ENCODE results near the gene CNN3. TPM values are rescaled to one million over a fixed set of nuclear protein-coding genes. Genes with fewer than 3 reads are reported as not detected.
A peak's percentile ranks its signal among the peaks of the same experiment; 100 is the strongest.

Gene CNN3
- total and polyA plus RNA-seq, 3 donors from 2014 or later, result 45.9 to 114 (median 61.4) TPM

DNA sequence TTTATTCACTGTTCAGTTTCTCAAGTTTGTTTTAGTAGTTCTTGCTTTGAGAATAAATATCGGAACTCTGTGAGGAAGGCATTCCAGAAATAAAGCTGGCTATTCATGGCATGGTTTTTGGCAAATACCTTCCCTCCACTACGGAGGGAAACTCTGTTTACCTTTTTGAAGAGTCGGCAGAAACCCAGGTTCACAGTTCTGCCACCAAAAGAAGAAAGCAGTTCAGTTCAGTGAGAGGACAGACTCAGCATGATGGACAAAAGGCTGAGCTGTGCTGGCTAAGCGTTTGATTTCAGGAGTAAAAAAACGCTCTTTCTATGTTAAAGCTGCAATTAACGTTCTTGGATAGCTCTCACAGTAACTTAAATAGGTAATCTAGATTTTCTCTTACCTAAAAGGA, 42.4 kb downstream of the CNN3 start:
- no peaks in the 10 kb centered on the region for H3K27me3 ChIP-seq

GRCh38 chr1:94884106-94884505, 42.8 kb downstream of the CNN3 start:
- H3K4me3 ChIP-seq, result no peak overlapping the region
- peak; percentile 29 for DNase-seq
- intact Hi-C loops (cut with DNase I; ENCODE audit: low total_unique reads), result no loop called here

More for the DNA sequence above, 42.4 kb downstream of the CNN3 start:
- no peak for DNase-seq
- Histone ChIP-seq H3K9me3 (no peaks in the 10 kb centered on the region), H3K4me1 (peaks cover 6% of the 10 kb centered on the region), H3K27ac (peak overlapping the region; percentile 19 to 75), H3K36me3 (ENCODE audit: low read depth, missing control alignments) (no peaks in the 10 kb centered on the region), H3K4me3 (no peak overlapping the region)
- WGBS, 2 donors, result 63 to 69% methylated on average over 6 of the region's 6 CpGs
- no peak for TF ChIP-seq POLR2A (IDR thresholded peaks at IDR 0.05)
- TF ChIP-seq, protein P1, sequence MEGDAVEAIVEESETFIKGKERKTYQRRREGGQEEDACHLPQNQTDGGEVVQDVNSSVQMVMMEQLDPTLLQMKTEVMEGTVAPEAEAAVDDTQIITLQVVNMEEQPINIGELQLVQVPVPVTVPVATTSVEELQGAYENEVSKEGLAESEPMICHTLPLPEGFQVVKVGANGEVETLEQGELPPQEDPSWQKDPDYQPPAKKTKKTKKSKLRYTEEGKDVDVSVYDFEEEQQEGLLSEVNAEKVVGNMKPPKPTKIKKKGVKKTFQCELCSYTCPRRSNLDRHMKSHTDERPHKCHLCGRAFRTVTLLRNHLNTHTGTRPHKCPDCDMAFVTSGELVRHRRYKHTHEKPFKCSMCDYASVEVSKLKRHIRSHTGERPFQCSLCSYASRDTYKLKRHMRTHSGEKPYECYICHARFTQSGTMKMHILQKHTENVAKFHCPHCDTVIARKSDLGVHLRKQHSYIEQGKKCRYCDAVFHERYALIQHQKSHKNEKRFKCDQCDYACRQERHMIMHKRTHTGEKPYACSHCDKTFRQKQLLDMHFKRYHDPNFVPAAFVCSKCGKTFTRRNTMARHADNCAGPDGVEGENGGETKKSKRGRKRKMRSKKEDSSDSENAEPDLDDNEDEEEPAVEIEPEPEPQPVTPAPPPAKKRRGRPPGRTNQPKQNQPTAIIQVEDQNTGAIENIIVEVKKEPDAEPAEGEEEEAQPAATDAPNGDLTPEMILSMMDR (IDR thresholded peaks at IDR 0.05), result no peak
- intact Hi-C loops (cut with DNase I; ENCODE audit: low total_unique reads), result no loop called here

DNA sequence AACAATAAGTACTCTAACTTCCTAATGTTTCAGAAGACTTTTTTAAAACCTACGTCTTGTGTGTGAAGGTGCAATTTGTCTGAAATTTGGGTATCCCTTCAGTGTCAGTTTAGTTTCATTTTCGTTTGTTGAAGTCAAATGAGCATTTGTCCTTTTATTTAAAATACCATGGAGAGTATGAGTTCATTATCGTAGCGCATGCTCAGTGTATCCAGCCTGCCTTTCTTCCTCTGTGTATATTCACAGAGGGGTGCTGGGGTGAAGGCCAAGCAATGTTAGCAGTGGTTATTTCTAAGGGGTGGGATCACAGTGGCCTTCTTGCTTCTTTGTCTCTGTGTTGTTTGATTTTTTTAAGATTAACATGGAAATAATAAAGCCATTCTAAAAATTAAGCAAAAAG, 43.2 kb downstream of the CNN3 start:
- Histone ChIP-seq H3K27ac (peak overlapping the region; percentile 19 to 75), H3K27me3 (no peaks in the 10 kb centered on the region), H3K36me3 (ENCODE audit: low read depth, missing control alignments) (no peaks in the 10 kb centered on the region), H3K4me1 (peaks cover 6% of the 10 kb centered on the region), H3K4me3 (no peak overlapping the region), H3K9me3 (no peaks in the 10 kb centered on the region)
- no peak for DNase-seq
- TF ChIP-seq POLR2A (IDR thresholded peaks at IDR 0.05), result no peak
- TF ChIP-seq, protein P1 (IDR thresholded peaks at IDR 0.05), result no peak
- intact Hi-C loops (cut with DNase I; ENCODE audit: low total_unique reads), result no loop called here
- WGBS, 2 donors, result 31 to 37% methylated on average over 4 of the region's 4 CpGs

More at GRCh38 chr1:94884106-94884505, 42.8 kb downstream of the CNN3 start:
- no peaks in the 10 kb centered on the region for H3K36me3 ChIP-seq (ENCODE audit: low read depth, missing control alignments)
- no peaks in the 10 kb centered on the region for H3K27me3 ChIP-seq
- no peaks in the 10 kb centered on the region for H3K9me3 ChIP-seq
- TF ChIP-seq POLR2A (IDR thresholded peaks at IDR 0.05), result no peak
- TF ChIP-seq, protein P1 (IDR thresholded peaks at IDR 0.05), result no peak
- peaks cover 6% of the 10 kb centered on the region for H3K4me1 ChIP-seq
- WGBS, 2 donors, result 32 to 44% methylated on average over 6 of the region's 6 CpGs
- peak overlapping the region; percentile 19 to 75 for H3K27ac ChIP-seq

GRCh38 chr1:94878329-94878728, 48.6 kb downstream of the CNN3 start:
- Histone ChIP-seq H3K36me3 (ENCODE audit: low read depth, missing control alignments) (no peaks in the 10 kb centered on the region), H3K9me3 (no peaks in the 10 kb centered on the region), H3K4me1 (peaks cover 7% of the 10 kb centered on the region), H3K27ac (no peak overlapping the region), H3K4me3 (no peak overlapping the region), H3K27me3 (no peaks in the 10 kb centered on the region)
- TF ChIP-seq, protein P1 (IDR thresholded peaks at IDR 0.05), result no peak
- TF ChIP-seq POLR2A (IDR thresholded peaks at IDR 0.05), result no peak
- no peak for DNase-seq
- intact Hi-C loops (cut with DNase I; ENCODE audit: low total_unique reads), result no loop called here
- WGBS, 2 donors, result 84 to 90% methylated on average over 5 of the region's 5 CpGs

GRCh38 chr1:94876362-94876761, 50.5 kb downstream of the CNN3 start:
- DNase-seq, result no peak
- Histone ChIP-seq H3K36me3 (ENCODE audit: low read depth, missing control alignments) (no peaks in the 10 kb centered on the region), H3K27ac (no peak overlapping the region), H3K27me3 (no peaks in the 10 kb centered on the region), H3K9me3 (no peaks in the 10 kb centered on the region), H3K4me1 (peaks cover 10% of the 10 kb centered on the region), H3K4me3 (no peak overlapping the region)
- TF ChIP-seq, protein P1 (IDR thresholded peaks at IDR 0.05), result no peak
- no peak for TF ChIP-seq POLR2A (IDR thresholded peaks at IDR 0.05)
- intact Hi-C loops (cut with DNase I; ENCODE audit: low total_unique reads), result no loop called here
- 93 to 96% methylated on average over 3 of the region's 3 CpGs for WGBS, 2 donors
